HEK293 (cell line): ENCODE results near the gene TAF5L.

Experiments used
- CTCF ChIA-PET: fragments of 350-600 bp; formaldehyde crosslinking; extraction: SDS; loops from one replicate; lab custom pipeline; 2021; ENCODE audit warnings: antibody characterized with exemption; lab: Yijun Ruan, JAX
- POLR2A ChIA-PET: fragments of 300-600 bp; formaldehyde crosslinking; extraction: SDS; loops from one replicate; lab custom pipeline; 2020; ENCODE audit warnings: antibody characterized with exemption, inconsistent platforms; lab: Yijun Ruan, JAX
- H3K27ac ChIP-seq: fragments of 200-500 bp; sonication (Bioruptor generic); 2 replicates; pipeline ENCODE4 v1.5.1; 2014; ENCODE audit warnings: low read depth, low read length, control low read depth, inconsistent platforms; ENCODE audit errors: extremely low read depth
- H3K36me3 ChIP-seq, 2 experiments: fragments of 200-500 bp in 1 of 2; sonication (Bioruptor generic) in 1 of 2; 1 replicate in 1 of 2; 2 replicates in 1 of 2; pipeline ENCODE4 v1.5.1; 2014 to 2017; ENCODE audit warnings: inconsistent platforms in 2 of 2, low read length in 2 of 2; ENCODE audit not compliant: control insufficient read depth in 2 of 2, insufficient read depth in 1 of 2
- H3K4me1 ChIP-seq: fragments of 200-500 bp; sonication (Bioruptor generic); 2 replicates; pipeline ENCODE4 v1.5.1; 2014; ENCODE audit warnings: mild to moderate bottlenecking, low read length, inconsistent platforms; ENCODE audit not compliant: control insufficient read depth, insufficient read depth
- H3K4me3 ChIP-seq: 2 replicates; pipeline ENCODE4 v1.5.1; 2011; ENCODE audit warnings: low read depth, mild to moderate bottlenecking, control low read depth, low read length, moderate library complexity
- H3K9me3 ChIP-seq: fragments of 200-500 bp; sonication (Bioruptor generic); 2 replicates; pipeline ENCODE4 v1.5.1; 2014; ENCODE audit warnings: low read depth, low read length, inconsistent platforms; ENCODE audit not compliant: control insufficient read depth, insufficient read depth
- HOXA7 ChIP-seq: sonication (generic); formaldehyde crosslinking; IDR thresholded peaks from 2 replicates; pipeline ENCODE4 v1.8.1; 2022; ENCODE audit warnings: missing genetic modification reagents, borderline replicate concordance
- PRDM1 ChIP-seq: fragments of 450-650 bp; formaldehyde crosslinking; IDR thresholded peaks from 2 replicates; pipeline ENCODE4; 2016; ENCODE audit warnings: missing biosample characterization, missing genetic modification characterization
- ZBTB1 ChIP-seq: fragments of 450-650 bp; formaldehyde crosslinking; IDR thresholded peaks from 2 replicates; pipeline ENCODE4 v1.5.1; 2016; ENCODE audit warnings: missing biosample characterization, missing genetic modification characterization
- ZNF132 ChIP-seq: fragments of 450-650 bp; formaldehyde crosslinking; IDR thresholded peaks from 2 replicates; pipeline ENCODE4 v1.5.1; 2017; ENCODE audit warnings: missing biosample characterization, missing genetic modification characterization, borderline replicate concordance
- ZNF146 ChIP-seq: fragments of 450-650 bp; formaldehyde crosslinking; IDR thresholded peaks from 2 replicates; pipeline ENCODE4 v1.5.1; 2016; ENCODE audit warnings: missing biosample characterization, missing genetic modification characterization
- ZNF214 ChIP-seq: fragments of 450-650 bp; formaldehyde crosslinking; IDR thresholded peaks from 2 replicates; pipeline ENCODE4 v1.5.1; 2017; ENCODE audit warnings: missing biosample characterization, mild to moderate bottlenecking, missing genetic modification characterization, borderline replicate concordance
- ZNF292 ChIP-seq: fragments of 450-650 bp; formaldehyde crosslinking; IDR thresholded peaks from 2 replicates; pipeline ENCODE4 v1.5.1; 2016; ENCODE audit warnings: low read depth, missing biosample characterization, missing genetic modification characterization, borderline replicate concordance
- ZNF311 ChIP-seq: fragments of 450-650 bp; formaldehyde crosslinking; IDR thresholded peaks from 2 replicates; pipeline ENCODE4 v1.5.1; 2017; ENCODE audit warnings: missing biosample characterization, missing genetic modification characterization, borderline replicate concordance
- ZNF335 ChIP-seq: fragments of 450-650 bp; formaldehyde crosslinking; conservative IDR thresholded peaks from 2 replicates; pipeline ENCODE4 v1.5.1; 2016; ENCODE audit warnings: missing biosample characterization, missing genetic modification characterization
- ZNF433 ChIP-seq: fragments of 450-650 bp; formaldehyde crosslinking; IDR thresholded peaks from 2 replicates; pipeline ENCODE4 v1.5.1; 2016; ENCODE audit warnings: missing biosample characterization, missing genetic modification characterization, low read depth
- ZNF530 ChIP-seq: fragments of 450-650 bp; formaldehyde crosslinking; IDR thresholded peaks from 2 replicates; pipeline ENCODE4 v1.5.1; 2016; ENCODE audit warnings: low read depth, missing biosample characterization, missing genetic modification characterization
- ZNF600 ChIP-seq: fragments of 450-650 bp; formaldehyde crosslinking; IDR thresholded peaks from 2 replicates; pipeline ENCODE4 v1.5.1; 2016; ENCODE audit warnings: missing biosample characterization, missing genetic modification characterization
- ZNF621 ChIP-seq: fragments of 450-650 bp; formaldehyde crosslinking; IDR thresholded peaks from 2 replicates; pipeline ENCODE4 v1.5.1; 2017; ENCODE audit warnings: missing biosample characterization, missing genetic modification characterization
- ZNF629 ChIP-seq: fragments of 450-650 bp; formaldehyde crosslinking; IDR thresholded peaks from 2 replicates; pipeline ENCODE4 v1.5.1; 2017; ENCODE audit warnings: missing biosample characterization, missing genetic modification characterization
- ZNF76 ChIP-seq: fragments of 450-650 bp; formaldehyde crosslinking; IDR thresholded peaks from 2 replicates; pipeline ENCODE4; 2016; ENCODE audit warnings: low read depth, missing biosample characterization, missing genetic modification characterization, borderline replicate concordance
- ZNF768 ChIP-seq: fragments of 450-650 bp; formaldehyde crosslinking; IDR thresholded peaks from 2 replicates; pipeline ENCODE4 v1.5.1; 2018; ENCODE audit warnings: missing biosample characterization, mild to moderate bottlenecking, missing genetic modification characterization
- TF ChIP-seq, protein P1 (sequence below): fragments of 450-650 bp; formaldehyde crosslinking; IDR thresholded peaks from 2 replicates; pipeline ENCODE4 v1.5.1; 2016; ENCODE audit warnings: missing biosample characterization, missing genetic modification characterization
- TF ChIP-seq, protein P2 (sequence below): fragments of 450-650 bp; formaldehyde crosslinking; IDR thresholded peaks from 2 replicates; pipeline ENCODE4 v1.5.1; 2016; ENCODE audit warnings: missing biosample characterization, missing genetic modification characterization
- TF ChIP-seq, protein P3 (sequence below): fragments of 450-650 bp; formaldehyde crosslinking; IDR thresholded peaks from 2 replicates; pipeline ENCODE4; 2016; ENCODE audit warnings: missing biosample characterization, missing genetic modification characterization
- TF ChIP-seq, protein P4 (sequence below): IDR thresholded peaks from 2 replicates; pipeline ENCODE4 v1.6.1; 2011; ENCODE audit warnings: mild to moderate bottlenecking, low read depth, low read length, borderline replicate concordance

The TAF5L gene

DNA sequence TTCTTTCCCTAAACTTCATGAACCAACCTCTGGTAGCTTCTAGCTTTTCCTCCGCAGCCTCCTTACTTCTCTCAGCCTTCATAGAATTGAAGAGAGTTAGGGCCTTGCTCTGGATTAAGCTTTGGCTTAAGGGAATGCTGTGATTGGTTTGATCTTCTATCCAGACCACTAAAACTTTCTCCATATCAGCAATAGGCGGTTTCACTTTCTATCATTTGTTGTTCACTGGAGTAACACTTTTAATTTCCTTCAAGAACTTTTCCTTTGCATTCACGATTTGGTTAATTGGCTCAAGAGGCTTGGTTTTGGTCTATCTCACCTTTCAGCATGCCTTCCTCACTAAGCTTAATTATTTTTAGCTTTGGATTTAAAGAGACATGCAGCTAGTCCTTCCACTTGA lies 5.2 kb upstream of the TAF5L start:
- no peaks in the 10 kb centered on the region for H3K9me3 ChIP-seq
- peaks cover 47 to 55% of the 10 kb centered on the region in 2 experiments for H3K36me3 ChIP-seq
- H3K4me3 ChIP-seq: no peak overlapping the region
- H3K27ac ChIP-seq: no peak overlapping the region
- POLR2A ChIA-PET: interaction anchor here (2.0 kb wide), 1 partner anchor 72 kb away, joined by 5 read pairs; the partner anchor contains the start of gene ABCB10
- CTCF ChIA-PET: interaction anchor here (0.6 to 1.7 kb wide), 3 partner anchors 11 to 73 kb away, joined by 3 to 6 read pairs (median 4); partner anchors contain the start of gene ABCB10
- no peak for TF ChIP-seq ZNF768 (tag by site-specific recombination)
- no peak for TF ChIP-seq ZNF530 (tag by site-specific recombination)
- TF ChIP-seq, protein P1, sequence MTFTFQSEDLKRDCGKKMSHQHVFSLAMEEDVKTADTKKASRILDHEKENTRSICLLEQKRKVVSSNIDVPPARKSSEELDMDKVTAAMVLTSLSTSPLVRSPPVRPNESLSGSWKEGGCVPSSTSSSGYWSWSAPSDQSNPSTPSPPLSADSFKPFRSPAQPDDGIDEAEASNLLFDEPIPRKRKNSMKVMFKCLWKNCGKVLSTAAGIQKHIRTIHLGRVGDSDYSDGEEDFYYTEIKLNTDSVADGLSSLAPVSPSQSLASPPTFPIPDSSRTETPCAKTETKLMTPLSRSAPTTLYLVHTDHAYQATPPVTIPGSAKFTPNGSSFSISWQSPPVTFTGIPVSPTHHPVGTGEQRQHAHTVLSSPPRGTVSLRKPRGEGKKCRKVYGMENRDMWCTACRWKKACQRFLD (tag by site-specific recombination): no peak
- peak; percentile 15; the same call in 1 of the 2 replicates for TF ChIP-seq ZNF600 (tag by site-specific recombination)
- TF ChIP-seq ZNF433: no peak
- peak; percentile 97 for TF ChIP-seq PRDM1 (tag by site-specific recombination)
- TF ChIP-seq, protein P2, sequence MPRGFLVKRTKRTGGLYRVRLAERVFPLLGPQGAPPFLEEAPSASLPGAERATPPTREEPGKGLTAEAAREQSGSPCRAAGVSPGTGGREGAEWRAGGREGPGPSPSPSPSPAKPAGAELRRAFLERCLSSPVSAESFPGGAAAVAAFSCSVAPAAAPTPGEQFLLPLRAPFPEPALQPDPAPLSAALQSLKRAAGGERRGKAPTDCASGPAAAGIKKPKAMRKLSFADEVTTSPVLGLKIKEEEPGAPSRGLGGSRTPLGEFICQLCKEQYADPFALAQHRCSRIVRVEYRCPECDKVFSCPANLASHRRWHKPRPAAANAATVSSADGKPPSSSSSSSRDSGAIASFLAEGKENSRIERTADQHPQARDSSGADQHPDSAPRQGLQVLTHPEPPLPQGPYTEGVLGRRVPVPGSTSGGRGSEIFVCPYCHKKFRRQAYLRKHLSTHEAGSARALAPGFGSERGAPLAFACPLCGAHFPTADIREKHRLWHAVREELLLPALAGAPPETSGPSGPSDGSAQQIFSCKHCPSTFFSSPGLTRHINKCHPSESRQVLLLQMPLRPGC: no peak
- TF ChIP-seq ZNF621: no peak
- H3K4me1 ChIP-seq: peaks cover 6% of the 10 kb centered on the region; the same call in 1 of the 2 replicates

DNA sequence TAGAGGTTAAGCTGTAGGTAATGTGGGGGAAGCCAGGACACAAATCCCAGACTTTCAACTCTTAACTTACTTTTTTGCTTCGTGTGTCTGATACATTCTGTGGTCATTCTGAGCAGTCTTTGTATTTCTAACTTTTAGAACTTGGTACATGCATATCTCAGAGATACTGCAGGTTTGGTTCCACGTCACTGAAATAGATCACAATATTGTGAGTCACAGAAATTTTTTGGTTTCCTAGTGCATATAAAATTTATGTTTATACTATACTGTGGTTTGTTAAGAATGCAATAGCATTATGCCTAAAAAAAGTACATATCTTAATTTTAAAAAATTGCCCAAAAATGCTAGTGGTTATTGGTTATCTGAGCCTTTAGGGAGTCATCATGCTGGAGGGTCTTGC lies 3.3 kb upstream of the TAF5L start:
- ChIA-PET POLR2A (interaction anchor here (2.0 kb wide), 1 partner anchor 70 kb away, joined by 5 read pairs; the partner anchor contains the start of gene ABCB10), CTCF (interaction anchor here (0.5 to 1.4 kb wide), 2 partner anchors 70 to 92 kb away, joined by 7 to 8 read pairs; partner anchors contain the start of gene ABCB10)
- Histone ChIP-seq H3K4me1 (peaks cover 6% of the 10 kb centered on the region; the same call in 1 of the 2 replicates), H3K36me3 (peaks cover 34 to 36% of the 10 kb centered on the region in 2 experiments), H3K27ac (no peak overlapping the region), H3K4me3 (no peak overlapping the region), H3K9me3 (no peaks in the 10 kb centered on the region)
- TF ChIP-seq ZNF146 (tag by site-specific recombination) (no peak), ZNF335 (tag by site-specific recombination) (no peak), ZNF600 (tag by site-specific recombination) (no peak), ZNF76 (tag by site-specific recombination) (no peak), ZNF629 (tag by site-specific recombination) (no peak), ZNF621 (no peak), ZNF132 (tag by site-specific recombination) (no peak), HOXA7 (CRISPR knock-in tag) (no peak)
- TF ChIP-seq, protein P3, sequence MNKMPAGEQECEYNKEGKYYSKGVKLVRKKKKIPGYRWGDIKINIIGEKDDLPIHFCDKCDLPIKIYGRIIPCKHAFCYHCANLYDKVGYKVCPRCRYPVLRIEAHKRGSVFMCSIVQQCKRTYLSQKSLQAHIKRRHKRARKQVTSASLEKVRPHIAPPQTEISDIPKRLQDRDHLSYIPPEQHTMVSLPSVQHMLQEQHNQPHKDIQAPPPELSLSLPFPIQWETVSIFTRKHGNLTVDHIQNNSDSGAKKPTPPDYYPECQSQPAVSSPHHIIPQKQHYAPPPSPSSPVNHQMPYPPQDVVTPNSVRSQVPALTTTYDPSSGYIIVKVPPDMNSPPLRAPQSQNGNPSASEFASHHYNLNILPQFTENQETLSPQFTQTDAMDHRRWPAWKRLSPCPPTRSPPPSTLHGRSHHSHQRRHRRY (tag by site-specific recombination): no peak
- TF ChIP-seq, protein P4, sequence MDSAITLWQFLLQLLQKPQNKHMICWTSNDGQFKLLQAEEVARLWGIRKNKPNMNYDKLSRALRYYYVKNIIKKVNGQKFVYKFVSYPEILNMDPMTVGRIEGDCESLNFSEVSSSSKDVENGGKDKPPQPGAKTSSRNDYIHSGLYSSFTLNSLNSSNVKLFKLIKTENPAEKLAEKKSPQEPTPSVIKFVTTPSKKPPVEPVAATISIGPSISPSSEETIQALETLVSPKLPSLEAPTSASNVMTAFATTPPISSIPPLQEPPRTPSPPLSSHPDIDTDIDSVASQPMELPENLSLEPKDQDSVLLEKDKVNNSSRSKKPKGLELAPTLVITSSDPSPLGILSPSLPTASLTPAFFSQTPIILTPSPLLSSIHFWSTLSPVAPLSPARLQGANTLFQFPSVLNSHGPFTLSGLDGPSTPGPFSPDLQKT: no peak

DNA sequence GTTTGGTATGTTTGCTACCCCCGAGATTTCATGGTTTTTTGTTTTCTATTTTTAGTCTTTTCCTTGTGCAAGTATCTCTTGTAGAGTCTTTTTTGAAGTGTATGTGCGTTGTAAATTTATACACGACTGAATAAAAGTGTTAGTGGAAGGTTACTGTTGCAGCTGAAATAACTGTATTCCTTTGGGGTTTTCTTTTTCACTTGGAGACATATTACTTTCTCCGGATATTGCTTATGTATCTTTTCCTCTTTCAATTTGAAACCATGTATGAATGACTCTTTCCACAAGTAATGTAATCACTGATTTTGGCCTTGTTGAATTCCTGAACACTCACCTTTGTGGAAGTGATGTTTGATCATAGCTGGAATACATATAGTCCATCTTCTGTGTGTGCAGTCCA lies 1.1 kb upstream of the TAF5L start:
- peak overlapping the region; percentile 91 for H3K4me3 ChIP-seq
- TF ChIP-seq ZNF292 (no peak), PRDM1 (tag by site-specific recombination) (peak; percentile 89), ZNF214 (tag by site-specific recombination) (no peak), ZBTB1 (0 out of 2 replicates have a peak, but pooled peaks have one; percentile 8), ZNF311 (no peak)
- TF ChIP-seq, all 188 proteins: peak for 2
- POLR2A ChIA-PET: interaction anchor here (1.4 to 8.3 kb wide), 4 partner anchors 9 to 118 kb away, joined by 4 to 102 read pairs (median 7); partner anchors contain the start of genes ABCB10 and NUP133
- Histone ChIP-seq H3K36me3 (peaks cover 18 to 27% of the 10 kb centered on the region in 2 experiments), H3K27ac (no peak overlapping the region), H3K9me3 (no peaks in the 10 kb centered on the region), H3K4me1 (peaks cover 6% of the 10 kb centered on the region; the same call in 1 of the 2 replicates)
- CTCF ChIA-PET: interaction anchor here (0.7 to 4.9 kb wide), 3 partner anchors 69 to 112 kb away, joined by 4 to 26 read pairs (median 5); partner anchors contain the start of gene ABCB10
